Upper lobe of right lung (tissue), 1 donor: ENCODE measurements around the gene DAB1. TPM values are rescaled to one million over a fixed set of nuclear protein-coding genes. Genes with fewer than 3 reads are reported as not detected.

ENCODE experiments used
- ATAC-seq: fragments of 200-7000 bp; cut with Tn5 transposase; one replicate; pipeline ENCODE4 v1.9.1; 2020; ENCODE audit warnings: mild to moderate bottlenecking, moderate library complexity
- DNase-seq: peaks from one replicate; pipeline ENCODE4 v3.0.0-alpha.2; 2020
- H3K27ac ChIP-seq: fragments of 200-600 bp; one replicate; pipeline ENCODE4 v1.8.0; 2022
- H3K27me3 ChIP-seq: fragments of 200-600 bp; one replicate; pipeline ENCODE4 v1.8.0; 2022; ENCODE audit warnings: mild to moderate bottlenecking
- H3K36me3 ChIP-seq: fragments of 200-600 bp; one replicate; pipeline ENCODE4 v1.8.0; 2022
- H3K4me1 ChIP-seq: fragments of 200-600 bp; one replicate; pipeline ENCODE4 v1.8.0; 2022
- H3K4me3 ChIP-seq: fragments of 200-600 bp; one replicate; pipeline ENCODE4 v1.8.0; 2022; ENCODE audit warnings: mild to moderate bottlenecking
- H3K9me3 ChIP-seq: fragments of 200-600 bp; one replicate; pipeline ENCODE4 v1.8.0; 2022
- CTCF ChIP-seq: fragments of 200-600 bp; IDR thresholded peaks from one replicate; pipeline ENCODE4 v1.8.0; 2022; ENCODE audit warnings: antibody characterized with exemption
- intact Hi-C: fragments of 100-400 bp; cut with DNase I; formaldehyde crosslinking; loops from one replicate; pipeline ENCODE4 v1.11.0; 2022
- total RNA-seq: library from RNA; stranded (reverse); fragmentation: NEBNext Ultra II Directional; extraction: Animal tissue kit (Norgen Biotek cat#: 25700); gene quantifications from one replicate; pipeline ENCODE4 v1.2.1, GENCODE V29; 2021
- donor health status: DM: no; HTN: yes; CAD: no; lungs with severe emphysema.

The DAB1 gene
- total RNA-seq, 1 donor from 2014 or later: 0.29 TPM

- no peaks in the 10 kb centered on the region for H3K4me1 ChIP-seq
- DNase-seq (no peak), ATAC-seq (no peak)
- no peak overlapping the region for H3K4me3 ChIP-seq
- no peak overlapping the region for H3K27ac ChIP-seq
- H3K27me3 ChIP-seq: no peaks in the 10 kb centered on the region
- no peaks in the 10 kb centered on the region for H3K36me3 ChIP-seq
- intact Hi-C loops: no loop called here
- no peaks in the 10 kb centered on the region for H3K9me3 ChIP-seq
- TF ChIP-seq CTCF: no peak
Measured at GRCh38 chr1:57208741-57209302, 215.0 kb downstream of the DAB1 start.

GRCh38 chr1:57206038-57206437 is 217.8 kb downstream of the DAB1 start:
- no peaks in the 10 kb centered on the region for H3K36me3 ChIP-seq
- DNase-seq (no peak), ATAC-seq (no peak)
- H3K27me3 ChIP-seq: no peaks in the 10 kb centered on the region
- no peaks in the 10 kb centered on the region for H3K9me3 ChIP-seq
- no peak overlapping the region for H3K27ac ChIP-seq
- no peak overlapping the region for H3K4me3 ChIP-seq
- no peaks in the 10 kb centered on the region for H3K4me1 ChIP-seq
- intact Hi-C loops: no loop called here
- TF ChIP-seq CTCF: no peak

GRCh38 chr1:57204942-57205787 is 218.7 kb downstream of the DAB1 start:
- H3K36me3 ChIP-seq: no peaks in the 10 kb centered on the region
- H3K27ac ChIP-seq: no peak overlapping the region
- no peaks in the 10 kb centered on the region for H3K9me3 ChIP-seq
- ATAC-seq (no peak), DNase-seq (no peak)
- H3K27me3 ChIP-seq: no peaks in the 10 kb centered on the region
- intact Hi-C loops: no loop called here
- no peaks in the 10 kb centered on the region for H3K4me1 ChIP-seq
- TF ChIP-seq CTCF: no peak
- H3K4me3 ChIP-seq: no peak overlapping the region

- H3K9me3 ChIP-seq: no peaks in the 10 kb centered on the region
- no peaks in the 10 kb centered on the region for H3K36me3 ChIP-seq
- no peak overlapping the region for H3K4me3 ChIP-seq
- ATAC-seq (no peak), DNase-seq (no peak)
- intact Hi-C loops: no loop called here
- H3K4me1 ChIP-seq: no peaks in the 10 kb centered on the region
- no peak for TF ChIP-seq CTCF
- H3K27ac ChIP-seq: no peak overlapping the region
- H3K27me3 ChIP-seq: no peaks in the 10 kb centered on the region
Measured at GRCh38 chr1:57204091-57204490, 219.8 kb downstream of the DAB1 start.

GRCh38 chr1:57202241-57202640 is 221.6 kb downstream of the DAB1 start:
- DNase-seq (no peak), ATAC-seq (no peak)
- Histone ChIP-seq H3K4me3 (no peak overlapping the region), H3K4me1 (no peaks in the 10 kb centered on the region), H3K36me3 (no peaks in the 10 kb centered on the region), H3K27ac (no peak overlapping the region), H3K27me3 (no peaks in the 10 kb centered on the region), H3K9me3 (no peaks in the 10 kb centered on the region)
- TF ChIP-seq CTCF: no peak
- intact Hi-C loops: no loop called here
